ENCODE measurements around the gene TUBGCP6.

GRCh38 chr22:50248196-50249081 lies 3.6 kb upstream of the TUBGCP6 start:
- TF ChIP-seq CTCF (IDR thresholded peaks at IDR 0.05) (no peak), POLR2A (IDR thresholded peaks at IDR 0.05) (no peak)
